Cortex of kidney (tissue), 1 donor: ENCODE data around the gene C16orf95.
"Not testable (repeated sequence)": the region's sequence is repeated elsewhere in the genome, so short reads cannot be mapped to it uniquely, and the experiment has no call there.

Experiments
- DNase-seq: peaks from one replicate; lab custom pipeline; 2025; lab: John Stamatoyannopoulos, UW

Gene C16orf95

DNA sequence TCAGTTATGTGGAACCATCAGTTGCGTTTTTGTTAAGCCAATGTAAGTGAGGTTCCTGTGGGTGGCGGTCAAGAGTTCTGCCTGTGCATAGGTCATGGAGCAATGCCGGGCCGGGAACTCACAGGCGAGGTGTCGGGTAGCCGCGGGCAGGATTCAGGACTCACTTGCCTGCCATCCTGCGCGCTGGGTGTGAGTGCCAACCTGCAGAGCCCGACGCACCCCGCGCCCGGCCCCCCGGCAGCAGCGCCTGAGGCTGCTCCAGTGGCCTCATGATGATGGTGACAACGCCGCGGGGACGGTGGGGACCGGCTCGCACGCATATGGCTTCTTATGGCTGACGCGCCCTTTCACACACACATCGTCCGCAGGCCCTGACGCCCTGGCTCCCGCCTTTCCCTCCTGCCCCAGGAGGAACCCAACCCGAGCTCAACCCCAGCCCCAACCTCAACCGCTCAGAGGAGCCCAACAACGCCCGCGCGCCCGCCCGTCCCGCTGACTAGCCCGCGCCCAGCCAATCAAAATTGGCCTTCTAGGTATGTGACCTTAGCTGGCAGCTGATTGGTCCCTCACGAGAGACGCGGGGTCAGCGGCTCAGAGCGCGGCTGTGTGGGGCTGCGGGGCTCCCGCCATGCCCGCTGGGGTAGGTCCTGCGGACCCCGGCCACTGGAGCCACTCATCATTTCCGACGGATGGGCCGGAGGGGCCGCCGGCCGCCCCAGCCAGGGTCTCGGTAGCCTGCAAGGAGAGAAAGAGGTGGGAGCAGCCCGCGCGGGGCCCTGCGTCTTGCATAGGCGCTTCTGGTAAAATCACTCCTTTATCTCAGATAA is at the start of gene C16orf95:
C16orf95 (minus strand) TSS at position 470 of the 827 bp plus-strand sequence; CDS start at position 320, 150 bp downstream.
- DNase-seq, result peak; percentile 31

- DNase-seq, result no peak
These were observed 49.7 kb upstream of the C16orf95 start for GRCh38 chr16:87366930-87367329.

- DNase-seq, result no peak
These were observed 49.1 kb upstream of the C16orf95 start for GRCh38 chr16:87366288-87366687.

DNA sequence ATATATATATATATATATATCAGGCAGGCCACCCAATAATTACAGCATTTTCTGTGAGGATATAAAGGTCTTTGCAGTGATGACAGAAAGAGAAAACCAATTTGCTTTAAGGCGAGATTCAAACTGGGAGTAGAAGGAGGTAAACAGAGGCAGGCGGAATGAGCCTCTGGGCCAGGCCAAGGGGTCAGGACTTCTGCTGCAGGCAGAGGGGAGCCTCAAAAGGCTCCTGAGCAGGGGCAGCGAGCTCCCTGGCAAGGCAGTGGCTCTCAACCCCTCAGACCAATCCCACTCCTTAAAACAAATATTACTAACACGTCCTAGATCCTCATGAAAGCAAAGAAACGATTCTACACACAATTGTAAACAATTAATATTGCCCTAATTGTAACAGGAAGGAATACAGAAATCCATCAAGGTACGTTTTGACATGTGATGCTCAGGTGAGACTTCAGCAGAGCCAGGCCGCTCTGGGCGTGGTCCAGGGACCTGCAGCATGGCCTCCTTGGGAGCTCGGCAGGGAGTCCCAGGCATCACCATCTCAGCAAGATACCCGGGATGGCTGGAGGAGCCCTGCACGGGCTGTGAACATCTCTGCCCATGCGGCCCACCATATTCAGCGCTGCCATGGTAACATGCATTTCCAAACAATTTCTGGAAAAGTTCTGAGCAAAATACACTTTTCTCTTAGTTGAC is 48.0 kb upstream of the C16orf95 start:
- no peak for DNase-seq

DNA sequence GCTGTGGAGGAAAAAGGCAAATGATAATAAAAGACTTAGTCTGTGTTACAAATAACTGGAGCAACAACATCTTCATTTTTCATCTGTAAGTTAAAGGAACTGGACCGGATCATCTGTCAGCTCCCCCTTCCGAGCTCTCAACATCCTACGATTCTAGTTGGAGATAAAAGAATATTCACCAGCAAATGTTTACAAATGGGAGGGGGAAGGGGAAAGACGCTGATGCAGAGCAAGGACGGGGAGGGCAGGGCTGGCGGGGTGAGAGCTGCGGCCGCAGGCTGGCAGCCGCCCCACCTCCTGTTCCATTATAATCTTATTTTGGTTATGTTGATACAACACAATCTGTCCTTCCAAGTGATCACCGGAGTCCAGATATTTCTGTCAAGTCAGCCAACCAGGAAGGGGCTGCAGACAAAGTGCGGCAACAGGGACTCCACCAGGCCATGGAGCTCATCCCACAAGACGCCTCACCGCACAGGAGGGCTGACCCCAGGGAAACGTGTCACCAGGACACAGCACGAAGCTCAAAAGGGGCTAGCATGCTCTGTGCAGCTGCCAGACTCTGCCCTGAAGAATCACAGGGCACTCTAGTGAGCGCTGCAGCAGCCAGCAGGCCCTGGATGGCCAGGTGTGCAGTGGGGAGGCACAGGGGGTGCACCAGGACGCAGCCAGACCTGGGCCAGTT is 46.7 kb upstream of the C16orf95 start:
- no peak for DNase-seq

GRCh38 chr16:87362828-87363559 is 45.8 kb upstream of the C16orf95 start:
- not testable (repeated sequence) for DNase-seq

DNA sequence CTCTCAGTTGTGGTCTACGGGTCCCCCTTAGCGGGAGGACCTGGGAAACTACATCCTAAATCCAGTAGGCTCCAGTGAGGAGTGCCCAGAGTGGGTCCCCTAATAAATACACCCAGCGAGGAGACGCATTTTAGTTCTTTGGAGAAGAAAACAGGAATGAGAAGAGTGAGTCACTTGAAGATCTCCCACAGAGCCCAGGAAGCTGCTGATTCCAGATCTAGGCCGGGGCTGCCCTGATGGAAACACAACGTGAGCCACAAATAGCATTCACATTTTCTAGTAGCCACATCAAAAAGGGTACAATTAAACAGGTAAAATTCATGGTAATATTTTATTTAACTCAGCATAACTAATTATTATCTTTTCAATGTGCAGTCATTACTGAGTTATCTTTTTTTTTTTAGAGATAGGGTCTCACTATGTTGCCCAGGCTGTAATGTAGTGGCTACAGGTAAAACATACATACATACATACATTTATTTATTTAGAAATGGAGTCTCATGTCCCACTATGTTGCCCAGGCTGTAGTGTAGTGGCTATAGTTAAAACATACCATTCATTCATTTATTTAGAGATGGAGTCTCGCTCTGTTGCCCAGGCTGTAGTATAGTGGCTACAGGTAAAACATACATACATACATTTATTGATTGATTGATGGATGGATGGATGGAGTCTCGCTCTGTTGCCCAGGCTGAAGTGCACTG is 44.9 kb upstream of the C16orf95 start:
- DNase-seq, result no peak

DNA sequence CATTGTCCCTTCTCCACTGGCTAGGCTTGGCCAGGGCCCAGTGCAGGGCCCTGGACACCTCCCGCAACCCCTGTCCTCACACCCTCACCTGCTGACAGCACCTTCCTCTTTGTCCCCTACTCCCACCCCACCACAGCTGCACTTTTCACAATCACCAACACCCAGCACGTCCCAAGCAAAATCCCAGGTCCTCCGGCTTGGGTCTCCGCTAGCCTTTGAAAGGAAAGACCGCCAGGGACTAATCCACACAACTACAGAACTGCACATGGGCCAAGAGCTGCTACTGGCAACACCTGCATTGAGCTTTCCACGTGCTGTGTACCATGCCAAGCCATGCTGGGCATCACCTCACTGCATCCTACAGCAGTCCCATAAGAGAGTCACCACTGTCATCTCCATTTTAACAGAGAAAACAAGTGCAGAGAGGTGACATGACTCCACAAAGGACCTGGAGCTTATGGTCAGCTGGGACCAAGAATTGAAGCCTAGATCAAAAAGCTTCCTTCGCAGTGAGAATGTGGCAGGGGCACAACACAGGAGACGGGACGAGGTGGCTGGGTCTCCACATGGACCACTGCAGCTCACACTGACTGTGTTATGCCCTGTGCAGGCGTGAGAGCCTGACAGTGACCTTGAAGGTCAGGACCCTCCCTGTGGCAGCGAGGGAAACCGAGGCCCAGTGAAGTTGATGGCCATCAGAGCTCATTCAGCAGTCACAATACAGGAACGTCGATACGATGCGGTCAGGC is 43.8 kb upstream of the C16orf95 start:
- no peak for DNase-seq

DNA sequence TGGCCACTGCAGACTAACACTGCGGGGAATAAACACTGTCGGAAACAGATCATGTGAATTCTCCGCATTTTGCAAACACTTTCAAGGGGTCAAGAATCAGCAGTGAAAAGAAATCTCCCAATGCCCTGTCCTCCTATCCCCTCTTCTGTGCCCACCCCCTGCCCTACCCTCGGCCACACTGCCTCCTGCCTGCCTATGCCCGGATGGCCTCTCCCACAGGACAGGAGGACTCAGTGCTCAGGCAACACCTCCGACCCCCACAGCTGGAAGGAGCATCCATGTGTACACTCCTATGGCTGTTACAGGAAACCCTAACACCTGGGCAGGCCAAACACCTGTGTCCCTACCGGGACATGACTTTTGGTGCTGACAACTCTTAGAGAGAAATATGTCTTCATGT is 41.9 kb upstream of the C16orf95 start:
- DNase-seq, result no peak

GRCh38 chr16:87358696-87359095 is 41.5 kb upstream of the C16orf95 start:
- no peak for DNase-seq

DNA sequence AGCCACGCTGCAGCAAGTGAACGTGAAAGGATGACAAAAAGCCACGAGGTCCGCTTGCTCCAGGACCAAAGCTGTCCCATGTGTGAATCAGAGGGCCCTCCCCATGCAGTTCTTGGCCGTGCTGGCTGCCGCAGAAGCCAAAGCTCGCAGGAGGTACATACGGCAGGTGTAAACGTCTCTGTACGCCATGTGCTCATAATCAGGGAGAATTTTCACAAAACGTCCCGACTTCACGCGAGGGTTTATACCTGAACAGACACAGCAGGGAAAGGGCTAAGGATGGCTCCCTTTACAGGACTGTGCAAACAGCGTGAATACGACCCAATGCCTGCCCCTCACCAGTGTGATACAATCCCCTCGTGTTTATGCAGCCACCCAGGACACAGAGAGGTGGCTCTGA is 41.1 kb upstream of the C16orf95 start:
- no peak for DNase-seq

DNA sequence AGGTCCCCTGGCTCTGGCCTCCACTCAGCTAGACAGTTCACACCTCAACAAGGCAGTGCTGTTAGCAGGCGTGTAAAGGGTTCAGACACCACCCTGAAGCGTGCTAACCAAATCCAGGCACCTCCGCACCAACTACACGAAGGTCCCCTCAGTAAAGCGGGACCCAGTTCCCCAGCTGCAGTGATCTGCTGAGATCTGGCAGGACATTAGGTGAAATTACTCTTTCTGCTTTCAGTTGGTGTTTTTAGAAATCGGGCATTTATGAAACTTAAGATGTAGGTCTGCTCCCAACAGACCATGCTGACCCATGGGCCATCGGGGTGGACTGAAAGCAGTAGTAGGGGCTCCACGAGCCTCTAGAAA is 39.3 kb upstream of the C16orf95 start:
- no peak for DNase-seq

- DNase-seq, result no peak
These were observed 36.4 kb upstream of the C16orf95 start for GRCh38 chr16:87353613-87354012.

- no peak for DNase-seq
These were observed 35.6 kb upstream of the C16orf95 start for GRCh38 chr16:87352818-87353217.

DNA sequence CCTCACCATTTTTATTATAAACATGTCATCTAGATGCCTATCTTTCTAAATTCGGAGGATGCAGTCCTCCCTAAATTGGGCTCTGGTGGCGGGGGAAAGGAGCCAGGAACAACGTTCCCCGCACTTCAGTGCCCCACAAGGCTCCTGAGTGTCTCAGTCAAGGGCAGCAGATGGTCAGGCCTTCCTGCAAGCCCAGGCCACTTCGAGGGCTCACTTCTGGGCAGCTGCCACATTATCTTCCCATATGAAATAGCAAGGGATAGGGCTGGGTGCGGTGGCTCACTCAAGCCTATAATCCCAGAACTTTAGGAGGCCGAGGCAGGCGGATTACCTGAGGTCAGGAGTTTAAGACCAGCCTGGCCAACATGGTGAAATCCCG is 34.1 kb upstream of the C16orf95 start:
- DNase-seq, result no peak

DNA sequence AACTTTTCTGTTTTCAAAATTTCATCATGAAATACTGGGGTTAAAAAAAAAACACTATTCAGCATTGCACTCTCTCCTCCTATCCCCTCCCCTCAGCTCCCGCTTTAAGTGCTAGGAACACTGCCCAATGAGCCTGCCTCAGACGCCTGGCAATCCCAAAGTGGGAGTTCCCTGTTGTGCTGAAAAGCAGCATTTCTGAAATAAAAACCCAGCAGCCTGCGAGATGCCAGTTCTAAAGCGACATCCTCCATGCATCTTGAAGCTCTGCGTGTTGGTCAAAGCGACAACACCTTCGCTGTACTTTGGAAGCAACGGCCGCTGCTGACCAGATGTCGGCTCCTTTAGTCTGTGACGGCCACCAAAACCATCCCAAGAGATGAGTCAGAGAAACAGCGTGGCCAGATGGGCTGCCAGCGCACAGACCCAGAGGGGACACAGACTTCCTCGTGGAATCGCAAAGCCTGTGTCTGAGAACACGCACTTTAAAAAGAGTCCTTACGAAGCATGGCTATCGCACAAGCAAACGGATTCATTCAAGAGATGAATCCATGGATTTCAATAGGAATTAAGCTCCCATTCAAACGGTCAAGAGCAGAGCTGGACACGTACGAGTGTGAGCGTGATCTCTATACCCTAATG is 33.6 kb upstream of the C16orf95 start:
- DNase-seq, result no peak

DNA sequence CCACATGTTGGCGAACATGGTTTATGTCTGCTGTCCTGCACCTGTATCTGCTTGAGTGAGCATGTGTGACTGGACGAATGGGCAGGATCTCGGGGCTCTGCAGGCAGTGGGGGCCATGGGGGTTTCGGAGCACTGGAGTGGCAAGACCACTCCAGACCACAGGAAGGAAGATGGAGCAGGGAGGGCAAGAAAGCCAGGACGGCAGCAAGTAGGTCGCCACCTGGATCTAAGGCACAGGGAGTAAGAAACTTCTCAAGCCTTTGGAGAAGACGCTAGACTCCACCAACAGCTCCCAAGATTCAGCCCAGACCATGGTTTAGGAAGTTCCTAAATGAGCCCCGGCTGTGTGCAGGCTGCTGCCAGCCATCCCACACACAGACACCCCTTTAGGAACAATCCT is 32.8 kb upstream of the C16orf95 start:
- no peak for DNase-seq

- DNase-seq, result no peak
These were observed 31.5 kb upstream of the C16orf95 start for GRCh38 chr16:87348616-87349157.

- DNase-seq, result no peak
These were observed 30.9 kb upstream of the C16orf95 start for GRCh38 chr16:87347932-87348615.
